HG03354 (cell line): ENCODE data around the gene ENSA.
"Not testable (repeated sequence)": the region's sequence is repeated elsewhere in the genome, so short reads cannot be mapped to it uniquely, and the experiment has no call there.

Experiments
- ATAC-seq: cut with Tn5 transposase; IDR thresholded peaks from one replicate; pipeline ENCODE4 v1.9.1; 2021; ENCODE audit warnings: mild to moderate bottlenecking; ENCODE audit not compliant: unreplicated experiment, poor library complexity, severe bottlenecking

ENSA gene, protein sequence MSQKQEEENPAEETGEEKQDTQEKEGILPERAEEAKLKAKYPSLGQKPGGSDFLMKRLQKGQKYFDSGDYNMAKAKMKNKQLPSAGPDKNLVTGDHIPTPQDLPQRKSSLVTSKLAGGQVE

DNA sequence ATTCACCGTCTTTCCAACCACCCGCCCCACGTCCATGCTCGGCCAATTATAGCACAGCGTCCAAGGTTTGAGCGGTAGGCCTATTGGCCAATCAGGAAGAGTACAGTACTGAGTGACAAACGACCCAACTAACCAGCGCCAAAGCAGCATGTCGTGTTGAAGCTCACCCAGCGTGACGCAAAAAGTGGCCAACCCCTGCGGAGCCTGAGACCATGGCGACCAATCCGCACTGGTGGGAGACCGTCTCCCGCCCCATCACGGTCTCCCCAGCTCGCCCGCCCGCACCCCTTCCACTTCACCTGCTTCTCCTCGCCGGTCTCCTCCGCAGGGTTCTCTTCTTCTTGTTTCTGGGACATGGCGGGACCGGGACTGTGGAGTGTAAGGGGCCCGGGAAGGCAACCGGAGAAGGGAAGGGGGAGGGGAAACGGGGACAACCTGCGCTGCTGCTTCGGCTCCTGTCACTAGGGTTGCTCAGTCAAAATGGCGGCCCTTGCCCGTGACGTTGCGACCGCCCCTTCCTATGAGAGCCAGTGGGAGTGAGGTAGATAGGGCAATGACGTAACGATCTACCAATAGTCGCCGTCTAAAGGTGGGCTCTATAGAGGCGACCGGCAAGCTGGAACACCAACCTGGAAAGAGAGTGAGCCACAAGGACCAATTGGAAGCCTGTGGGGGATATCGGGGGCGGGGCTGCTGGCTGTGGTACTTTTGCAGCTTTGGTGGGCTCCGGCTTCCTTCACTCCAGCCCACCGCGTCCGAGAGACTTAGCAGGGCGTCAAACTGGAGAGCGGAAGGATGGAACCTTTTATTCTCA lies at the start of gene ENSA:
Gene ENSA (minus strand): TSS at position 498 of the 814 bp plus-strand sequence. CDS start 142 bp downstream, at position 356.
- ATAC-seq, result peak; percentile 92

DNA sequence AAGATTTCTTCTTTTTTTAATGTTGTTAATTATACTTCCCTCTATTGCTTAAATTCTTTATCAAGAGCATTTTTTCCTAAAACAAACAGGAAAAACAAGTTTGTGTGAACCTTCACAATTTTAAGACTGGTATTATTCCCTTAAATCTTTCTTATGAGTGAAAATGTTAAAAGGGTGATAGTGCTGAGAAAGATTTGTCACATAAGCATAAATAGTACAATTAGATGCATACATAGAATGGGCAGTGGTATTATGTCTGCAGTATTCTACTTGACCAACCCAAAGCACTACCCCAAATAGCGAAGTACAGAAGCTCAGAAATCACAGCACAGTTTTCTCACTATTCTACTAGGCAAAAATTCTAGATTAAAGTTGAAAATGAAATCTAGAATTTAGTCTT lies 49.6 kb upstream of the ENSA start:
- no peak for ATAC-seq

GRCh38 chr1:150674881-150675280 lies 45.5 kb upstream of the ENSA start:
- no peak for ATAC-seq

- no peak for ATAC-seq
These were observed 33.9 kb upstream of the ENSA start for GRCh38 chr1:150663321-150663720.

DNA sequence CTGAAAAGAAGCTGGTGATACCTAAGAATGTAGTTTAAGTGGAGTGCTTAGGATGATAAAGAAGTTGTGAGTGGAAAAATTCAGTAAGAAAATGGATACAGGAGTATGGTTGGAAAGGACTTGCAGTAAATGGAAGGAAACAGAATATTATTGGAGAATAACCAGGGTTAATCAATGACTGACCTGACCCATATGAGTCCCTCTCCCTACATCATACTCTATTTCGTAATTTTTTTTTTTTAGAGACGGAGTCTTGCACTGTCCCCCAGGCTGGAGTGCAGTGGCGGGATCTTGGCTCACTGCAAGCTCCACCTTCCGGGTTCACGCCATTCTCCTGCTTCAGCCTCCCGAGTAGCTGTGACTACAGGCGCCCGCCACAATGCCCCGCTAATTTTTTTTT lies 33.4 kb upstream of the ENSA start:
- ATAC-seq, result no peak

DNA sequence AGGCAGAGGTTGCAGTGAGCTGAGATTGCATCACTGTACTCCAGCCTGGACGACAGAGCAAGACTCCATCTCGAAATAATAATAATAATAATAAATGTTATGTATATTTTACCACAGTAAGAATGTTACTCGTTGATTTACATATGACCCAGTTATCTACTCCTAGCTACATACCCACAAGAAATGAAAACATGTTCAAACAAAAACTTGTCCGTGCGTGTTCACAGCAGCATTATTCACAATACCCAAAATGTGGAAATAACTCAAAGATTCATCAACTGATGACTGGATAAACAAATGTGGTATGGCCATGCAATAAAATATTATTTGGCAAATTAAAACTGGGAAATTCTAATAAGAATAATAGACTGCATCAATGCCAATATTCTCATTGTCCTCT lies 31.7 kb upstream of the ENSA start:
- ATAC-seq, result no peak

DNA sequence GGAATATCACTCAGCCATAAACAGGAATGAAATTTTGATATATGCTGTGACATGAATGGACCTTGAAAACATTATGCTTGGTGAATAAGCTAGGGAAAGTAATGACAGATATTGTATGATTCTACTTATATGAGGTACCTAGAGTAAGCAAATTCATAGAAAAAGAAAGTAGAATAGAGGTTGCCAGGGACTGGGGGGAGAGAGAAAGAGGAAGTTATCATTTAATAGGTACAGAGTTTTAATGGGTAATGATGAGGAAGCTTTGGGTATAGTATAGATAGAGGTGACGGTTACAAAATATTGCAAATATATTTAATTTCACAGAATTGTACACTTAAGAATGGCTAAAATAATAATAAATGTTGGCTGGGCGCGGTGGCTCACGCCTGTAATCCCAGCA lies 31.2 kb upstream of the ENSA start:
- no peak for ATAC-seq

- not testable (repeated sequence) for ATAC-seq
These were observed 27.7 kb upstream of the ENSA start for GRCh38 chr1:150657064-150657463.

GRCh38 chr1:150654635-150655034 lies 25.2 kb upstream of the ENSA start:
- ATAC-seq, result not testable (repeated sequence)

GRCh38 chr1:150650193-150650592 lies 20.8 kb upstream of the ENSA start:
- ATAC-seq, result no peak

- no peak for ATAC-seq
These were observed 20.1 kb upstream of the ENSA start for GRCh38 chr1:150649441-150650075.

- no peak for ATAC-seq
These were observed 12.9 kb upstream of the ENSA start for GRCh38 chr1:150642296-150642695.

GRCh38 chr1:150641126-150641815 lies 11.9 kb upstream of the ENSA start:
- ATAC-seq, result not testable (repeated sequence)

- ATAC-seq, result not testable (repeated sequence)
These were observed 9.0 kb upstream of the ENSA start for GRCh38 chr1:150638430-150638829.

DNA sequence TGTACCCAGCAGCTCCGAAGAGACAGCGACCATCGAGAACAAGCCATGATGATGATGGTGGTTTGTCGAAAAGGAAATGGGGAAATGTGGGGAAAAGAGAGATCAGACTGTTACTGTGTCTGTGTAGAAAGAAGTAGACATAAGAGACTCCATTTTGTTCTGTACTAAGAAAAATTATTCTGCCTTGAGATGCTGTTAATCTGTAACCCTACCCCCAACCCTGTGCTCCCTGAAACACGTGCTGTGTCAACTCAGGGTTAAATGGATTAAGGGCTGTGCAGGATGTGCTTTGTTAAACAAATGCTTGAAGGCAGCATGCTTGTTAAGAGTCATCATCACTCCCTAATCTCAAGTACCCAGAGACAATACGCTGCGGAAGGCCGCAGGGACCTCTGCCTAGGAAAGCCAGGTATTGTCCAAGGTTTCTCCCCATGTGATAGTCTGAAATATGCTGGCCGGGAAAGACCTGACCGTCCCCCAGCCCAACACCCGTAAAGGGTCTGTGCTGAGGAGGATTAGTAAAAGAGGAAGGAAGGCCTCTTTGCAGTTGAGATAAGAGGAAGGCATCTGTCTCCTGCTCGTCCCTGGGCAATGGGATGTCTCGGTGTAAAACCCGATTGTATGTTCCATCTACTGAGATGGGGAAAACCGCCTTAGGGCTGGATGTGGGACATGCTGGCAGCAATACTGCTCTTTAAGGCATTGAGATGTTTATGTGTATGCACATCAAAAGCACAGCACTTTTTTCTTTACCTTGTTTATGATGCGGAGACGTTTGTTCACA lies 5.6 kb upstream of the ENSA start:
- not testable (repeated sequence) for ATAC-seq

GRCh38 chr1:150628766-150629114 lies 672 bp downstream of the ENSA start:
- no peak for ATAC-seq

DNA sequence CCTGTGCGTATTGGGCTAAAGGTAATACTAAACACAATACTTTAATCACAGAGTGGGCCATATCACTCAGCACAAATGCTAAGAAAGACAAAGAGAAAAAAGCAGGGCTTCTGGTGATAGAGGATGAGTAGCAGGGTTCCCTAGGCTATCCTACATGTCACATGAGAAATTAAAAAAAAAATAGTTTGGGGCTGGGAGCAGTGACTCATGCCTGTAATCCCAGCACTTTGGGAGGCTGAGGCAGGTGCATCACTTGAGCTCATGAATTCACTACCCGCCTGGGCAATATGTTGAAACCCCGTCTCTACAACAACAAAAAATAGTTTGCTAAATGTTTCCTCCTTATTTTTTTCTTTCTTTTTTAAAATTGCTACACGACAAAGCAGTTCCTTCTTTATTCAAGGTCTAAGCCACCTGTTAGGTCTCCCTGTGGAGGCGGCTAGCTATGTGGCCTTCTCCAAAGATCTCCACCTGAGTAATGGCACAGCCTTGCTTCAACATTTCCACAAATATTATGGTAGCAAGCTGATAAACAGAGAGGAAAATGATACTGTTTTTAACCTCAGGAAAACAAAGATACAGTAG lies 1.5 kb downstream of the ENSA start:
- no peak for ATAC-seq

GRCh38 chr1:150626150-150626549 lies 3.3 kb downstream of the ENSA start:
- no peak for ATAC-seq

DNA sequence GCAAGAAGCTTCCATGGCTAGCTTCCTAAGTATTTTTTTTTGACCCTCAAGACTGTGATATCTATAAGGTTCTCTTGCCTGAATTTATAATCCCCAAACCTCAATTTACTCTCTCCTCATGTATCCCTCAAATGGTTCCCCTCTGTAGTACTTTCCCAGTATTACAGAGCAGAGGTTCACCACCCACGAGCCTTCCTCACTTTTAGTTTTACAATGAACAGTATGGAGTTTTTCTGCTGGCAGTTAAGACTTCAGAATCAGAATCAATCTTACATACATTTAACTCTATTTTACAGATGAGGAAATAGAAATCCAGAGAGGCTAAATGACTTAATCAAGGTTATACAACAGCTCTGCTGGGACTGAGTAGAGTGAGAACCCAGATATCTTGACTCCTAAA lies 4.9 kb downstream of the ENSA start:
- not testable (repeated sequence) for ATAC-seq
